Endometrium (tissue), 2 donors: ENCODE results near the gene TTC39B.

Experiments used
- FAIRE-seq: peaks from 2 replicates; lab custom pipeline; 2012; peaks lifted over from hg19 to GRCh38; lab: Jason Lieb, UNC
- donor health status: control.
- donor health status: control.

TTC39B gene

DNA sequence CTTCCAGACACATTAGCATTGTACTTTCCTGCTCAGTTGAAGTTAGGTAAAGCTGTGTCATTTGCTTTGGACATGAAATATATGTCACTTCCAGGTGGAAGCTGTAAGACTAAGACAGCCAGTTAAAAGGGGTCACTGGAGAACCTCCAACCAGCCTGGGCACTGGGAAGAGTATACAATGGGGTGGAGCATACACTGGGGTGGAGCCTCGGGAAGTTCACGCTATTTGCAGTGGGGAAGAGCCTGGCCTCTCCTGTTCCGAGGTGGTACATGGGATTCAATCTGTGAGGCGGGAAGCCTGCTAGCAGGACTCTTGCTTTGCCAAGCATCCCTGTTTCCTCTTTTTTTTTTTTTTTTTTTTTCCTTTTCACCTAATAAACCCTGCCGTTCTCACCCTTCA, 145.3 kb downstream of the TTC39B start:
- FAIRE-seq, result no peak

DNA sequence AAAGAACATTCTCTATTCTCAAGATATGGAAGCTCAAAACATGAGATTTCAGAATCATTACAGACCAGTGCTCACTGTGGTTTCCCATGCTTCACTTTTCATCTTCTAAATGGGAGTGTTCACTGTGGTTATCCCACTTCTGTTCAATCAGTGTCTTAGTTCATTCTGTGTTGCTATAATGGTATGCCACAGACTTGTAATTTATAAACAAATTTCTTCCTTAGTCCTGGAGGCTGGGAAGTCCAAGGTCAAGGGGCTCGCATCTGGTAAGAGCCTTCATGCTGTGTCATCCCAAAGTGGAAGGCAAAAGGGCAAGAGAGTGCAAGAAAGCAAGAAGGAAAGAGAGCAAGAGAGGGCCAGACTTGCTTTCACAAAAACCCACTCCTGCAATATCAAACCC, 146.3 kb downstream of the TTC39B start:
- no peak for FAIRE-seq

DNA sequence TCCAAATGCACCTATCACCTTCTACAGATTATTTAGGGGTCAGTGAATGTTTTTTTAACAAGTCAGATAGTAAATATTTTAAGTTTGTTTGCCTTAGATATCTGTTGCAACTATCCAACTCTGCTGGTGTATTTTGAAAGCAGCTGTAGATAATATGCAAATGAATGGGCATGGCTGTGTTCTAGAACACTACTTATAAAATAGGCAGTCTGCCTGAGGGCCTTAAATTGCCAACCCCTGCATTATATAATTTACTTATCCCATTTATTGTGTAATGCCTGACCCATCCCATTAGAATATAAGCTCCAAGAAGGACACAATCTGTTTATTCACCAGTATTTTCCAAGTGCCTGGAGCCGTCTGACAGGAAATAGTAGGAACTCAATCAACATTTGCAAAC, 149.0 kb downstream of the TTC39B start:
- no peak for FAIRE-seq

DNA sequence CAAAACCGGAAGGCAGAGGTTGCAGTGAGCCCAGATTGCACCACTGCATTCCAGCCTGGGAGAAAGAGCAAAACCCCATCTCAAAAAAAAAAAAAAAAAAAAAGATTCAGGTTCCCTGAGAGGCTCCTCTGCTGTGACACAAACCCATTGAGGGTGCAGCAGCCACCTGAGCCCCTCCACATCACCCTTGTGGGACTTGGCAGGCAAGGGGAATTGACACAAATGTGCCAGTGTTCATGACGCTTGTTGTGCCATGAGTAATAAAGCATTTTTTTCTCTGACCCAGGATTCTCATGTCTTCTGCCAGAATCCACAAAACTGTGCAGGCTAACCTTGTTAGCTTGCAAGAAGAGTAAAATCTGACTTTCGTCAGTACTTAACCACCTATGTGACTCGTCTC, 149.6 kb downstream of the TTC39B start:
- FAIRE-seq, result no peak

DNA sequence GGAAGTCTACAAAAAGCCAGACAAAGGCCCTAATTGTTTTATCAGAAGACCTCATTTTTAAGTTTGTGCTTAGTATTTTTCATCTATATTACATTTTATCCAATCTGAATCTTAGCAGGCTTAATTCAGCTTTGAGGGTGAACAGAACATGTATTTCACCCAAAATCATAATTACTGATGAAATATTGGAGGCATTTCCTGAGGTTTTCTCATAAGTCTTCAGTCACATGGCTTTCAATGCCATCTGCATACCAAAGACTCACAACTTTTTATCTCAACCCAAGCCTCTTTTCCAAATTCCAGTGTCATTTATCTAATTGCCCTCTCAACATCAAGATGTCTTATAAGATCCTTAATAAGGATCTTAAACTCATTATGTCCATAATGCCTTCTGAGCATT, 150.8 kb downstream of the TTC39B start:
- no peak for FAIRE-seq

DNA sequence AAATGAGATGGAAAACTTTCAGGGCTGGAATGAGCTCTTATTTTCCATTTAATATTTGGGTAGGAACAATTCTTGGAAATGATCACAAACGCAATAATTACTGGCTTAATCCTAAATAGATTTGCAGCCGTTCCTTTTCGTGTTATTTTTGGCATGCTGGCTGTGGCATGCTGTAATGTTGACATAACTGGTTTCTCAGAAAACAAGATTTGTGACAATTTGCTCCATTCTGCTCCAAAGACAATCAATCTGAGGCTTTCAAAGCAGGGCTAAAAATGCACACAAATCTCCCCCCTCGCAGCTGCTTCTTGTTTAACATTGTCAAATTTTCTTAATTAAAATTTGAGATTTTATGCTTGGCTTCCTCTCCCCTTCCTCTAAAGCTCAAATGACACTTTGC, 151.2 kb downstream of the TTC39B start:
- FAIRE-seq, result no peak

DNA sequence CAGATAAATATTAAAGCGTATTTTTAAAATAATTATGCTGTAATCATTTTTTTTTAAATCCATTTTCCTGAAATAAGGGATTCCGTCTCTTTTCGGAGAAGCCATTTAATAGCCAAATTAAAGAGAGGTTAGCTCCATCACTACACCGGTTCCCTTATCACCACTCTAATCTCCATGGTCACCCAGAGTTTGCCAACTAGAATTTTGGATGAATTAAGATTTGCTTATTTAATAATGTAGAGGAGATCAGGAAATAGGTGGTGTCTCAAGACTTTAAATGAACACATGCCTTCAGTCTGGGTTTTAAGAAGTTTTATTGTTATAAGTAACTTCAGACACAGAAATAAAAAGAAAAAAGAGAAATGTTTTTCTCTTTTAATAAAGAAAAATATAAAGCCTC, 151.7 kb downstream of the TTC39B start:
- no peak for FAIRE-seq

DNA sequence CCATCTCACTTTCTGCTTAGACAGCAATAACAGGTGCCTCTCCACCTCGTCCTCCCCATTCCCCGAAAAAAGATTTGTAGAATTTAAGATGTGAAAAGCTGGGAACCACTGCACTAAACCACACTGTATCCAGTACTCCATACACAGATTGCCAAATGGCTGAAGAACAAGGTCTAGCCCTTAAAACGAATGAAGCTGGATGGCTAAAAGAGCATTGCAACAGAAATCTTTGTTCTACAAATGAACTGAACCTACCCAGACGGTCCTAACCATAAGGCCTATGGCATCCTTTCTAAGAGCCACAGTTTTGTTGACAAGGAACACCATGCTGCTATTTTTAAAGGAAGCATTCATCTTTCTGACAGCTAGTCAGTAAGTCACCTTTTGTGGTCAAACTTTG, 152.3 kb downstream of the TTC39B start:
- FAIRE-seq, result no peak

DNA sequence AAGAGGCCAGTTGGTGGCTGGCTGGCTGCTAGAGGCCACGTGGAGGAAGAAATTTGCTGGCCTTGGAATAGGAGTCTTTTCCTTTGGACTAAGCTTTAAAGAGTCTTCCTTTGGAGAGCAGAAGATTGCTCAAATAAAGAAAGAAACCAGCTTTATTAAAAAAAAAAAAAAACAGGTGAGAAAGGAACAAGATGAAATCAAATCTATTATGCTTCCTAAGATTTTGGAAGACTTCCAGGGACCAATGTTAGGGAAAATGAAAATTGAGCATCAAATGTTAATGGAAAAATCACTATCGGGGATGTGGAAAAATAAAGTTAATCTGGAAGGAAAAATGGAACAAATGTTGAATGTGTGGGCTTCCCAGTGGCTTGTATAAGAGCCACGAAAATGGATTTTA, 153.1 kb downstream of the TTC39B start:
- no peak for FAIRE-seq

DNA sequence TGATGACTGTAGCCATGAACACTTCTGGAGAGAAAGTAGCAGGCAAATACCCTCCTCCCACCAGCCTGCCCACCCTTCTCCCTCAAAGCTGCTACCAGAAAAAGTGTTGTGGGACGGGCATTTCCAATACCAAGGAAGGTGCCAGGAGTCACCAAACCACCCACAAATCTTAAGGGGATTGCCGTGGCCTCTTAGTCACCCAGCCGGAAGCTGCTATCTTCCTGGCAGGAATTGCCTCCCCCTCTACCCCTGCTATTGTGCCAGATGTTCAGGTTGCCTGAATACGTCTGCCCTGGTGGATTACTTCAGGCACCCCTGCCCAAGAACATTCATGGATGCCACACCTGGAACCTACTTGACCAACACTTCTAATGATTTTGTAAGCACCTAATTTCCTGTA, 156.1 kb downstream of the TTC39B start:
- no peak for FAIRE-seq

DNA sequence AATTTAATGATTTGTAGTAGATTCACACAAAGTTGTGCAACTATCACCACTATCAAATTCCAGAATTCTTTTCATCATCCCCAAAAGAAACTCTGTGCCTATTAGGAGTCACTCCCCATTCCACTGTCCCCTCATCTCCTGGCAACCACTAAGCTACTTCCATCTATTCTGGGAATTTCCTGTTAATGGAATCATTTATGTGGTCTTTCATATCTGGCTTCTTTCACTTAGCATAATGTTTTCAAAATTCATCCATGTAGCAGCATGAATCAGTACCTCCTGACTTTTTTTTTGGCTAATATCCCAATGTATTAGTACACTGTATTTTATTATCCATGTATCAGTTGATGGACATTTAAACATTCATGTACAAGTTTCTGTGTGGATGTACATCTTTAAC, 157.6 kb downstream of the TTC39B start:
- no peak for FAIRE-seq

DNA sequence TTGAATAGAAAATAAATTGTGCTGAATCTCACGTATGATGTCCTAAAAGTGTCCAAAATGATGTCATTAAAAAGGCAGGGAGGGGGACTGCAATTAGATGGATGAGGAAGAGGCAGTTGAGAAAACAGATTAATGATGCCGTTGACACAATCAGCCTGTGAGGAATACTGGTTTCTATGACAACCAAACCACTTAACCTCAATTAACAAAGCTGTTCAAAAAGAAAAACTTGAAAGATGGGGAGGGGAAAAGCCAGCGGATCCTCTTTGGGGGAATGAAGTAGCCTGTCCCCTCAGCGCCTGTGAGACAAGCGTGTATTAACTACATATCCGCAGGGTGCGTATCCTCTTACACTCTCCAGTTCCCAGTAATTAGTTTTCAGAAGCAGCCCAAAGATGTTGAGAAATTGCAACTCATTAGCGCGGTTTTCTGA, 160.7 kb downstream of the TTC39B start:
- no peak for FAIRE-seq

DNA sequence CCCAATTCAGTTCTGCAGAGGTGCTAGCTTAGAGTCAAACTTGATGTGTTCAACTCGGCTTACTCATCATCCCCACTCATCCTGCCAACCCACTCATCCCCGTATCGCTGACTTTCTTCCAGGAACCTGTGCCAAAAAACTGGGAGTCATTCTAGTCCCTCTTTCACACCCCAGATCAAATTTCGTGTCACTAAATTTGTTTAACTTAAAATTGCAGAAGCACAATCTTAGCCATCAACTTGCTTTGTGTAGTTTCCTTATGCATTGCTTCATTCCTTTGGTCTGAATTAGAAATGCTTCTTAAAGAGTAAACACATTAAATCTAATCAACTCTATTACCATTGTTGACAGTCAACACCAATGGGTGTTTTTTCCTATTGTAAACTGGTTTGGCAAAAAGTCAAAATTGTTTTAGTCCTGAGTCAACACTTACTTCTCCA, 162.4 kb downstream of the TTC39B start:
- no peak for FAIRE-seq

DNA sequence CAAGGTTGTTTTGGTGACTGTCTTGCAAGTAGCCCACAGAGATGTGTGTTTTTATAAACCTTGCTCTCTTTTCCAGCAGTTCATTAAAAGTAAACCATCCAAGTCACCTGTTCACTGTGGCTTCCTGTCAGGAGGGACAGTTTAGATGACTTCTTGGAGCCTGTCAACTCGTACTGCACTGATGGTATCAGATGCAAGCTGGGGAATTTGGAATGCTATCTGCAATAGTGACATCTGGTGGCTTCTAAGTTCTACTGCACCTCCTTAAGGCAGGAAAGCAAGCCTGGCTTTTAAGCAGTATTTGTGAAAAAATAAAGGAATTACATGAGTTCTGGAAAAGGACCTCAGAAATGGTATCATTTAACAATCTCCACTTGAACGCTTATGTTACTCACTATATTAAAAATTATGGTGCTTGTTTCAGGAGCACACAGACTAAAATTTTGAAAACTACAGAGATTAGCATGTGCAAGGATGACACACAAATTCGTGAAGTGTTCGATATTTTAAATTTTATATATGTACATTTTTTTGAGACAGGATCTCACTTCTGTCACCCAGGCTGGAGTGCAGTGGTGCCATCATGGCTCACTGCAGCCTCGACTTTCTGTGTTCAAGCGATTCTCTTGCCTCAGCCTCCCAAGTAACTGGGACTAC, 164.0 kb downstream of the TTC39B start:
- peak; percentile 67 for FAIRE-seq

DNA sequence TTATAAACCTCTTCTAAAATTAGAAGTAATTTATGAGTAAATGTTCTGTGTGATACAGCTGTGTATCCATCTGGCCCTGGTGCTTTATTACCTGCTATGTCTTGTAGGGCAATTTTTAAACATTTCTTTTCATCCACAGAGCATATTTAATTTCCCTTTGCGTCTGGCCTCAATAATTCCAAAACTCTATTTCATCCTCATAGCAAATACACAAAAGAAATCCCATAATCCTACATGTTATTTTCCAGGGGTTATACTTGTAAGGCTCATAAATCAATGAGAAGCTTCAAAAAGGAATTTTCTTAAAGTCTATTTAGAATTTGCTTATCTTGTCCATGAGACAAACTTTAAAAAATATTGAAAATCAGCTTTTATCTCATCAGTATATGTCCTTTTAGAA, 167.0 kb downstream of the TTC39B start:
- FAIRE-seq, result peak; percentile 4

DNA sequence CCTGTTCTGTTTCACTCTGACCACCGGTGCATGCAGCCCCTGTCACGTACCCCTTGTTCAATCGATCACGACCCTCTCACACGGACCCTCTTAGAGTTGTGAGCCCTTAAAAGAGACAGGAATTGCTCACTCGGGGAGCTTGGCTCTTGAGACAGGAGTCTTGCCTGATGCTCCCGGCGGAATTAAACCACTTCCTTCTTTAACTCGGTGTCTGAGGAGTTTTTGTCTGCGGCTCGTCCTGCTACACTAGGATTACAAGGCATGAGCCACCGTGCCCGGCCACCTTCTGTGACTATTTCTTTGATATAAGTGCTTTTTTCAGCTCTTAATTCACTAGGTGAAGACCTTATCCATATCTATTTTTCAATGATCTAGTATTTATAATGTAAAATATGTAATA, 167.5 kb downstream of the TTC39B start:
- FAIRE-seq, result no peak

DNA sequence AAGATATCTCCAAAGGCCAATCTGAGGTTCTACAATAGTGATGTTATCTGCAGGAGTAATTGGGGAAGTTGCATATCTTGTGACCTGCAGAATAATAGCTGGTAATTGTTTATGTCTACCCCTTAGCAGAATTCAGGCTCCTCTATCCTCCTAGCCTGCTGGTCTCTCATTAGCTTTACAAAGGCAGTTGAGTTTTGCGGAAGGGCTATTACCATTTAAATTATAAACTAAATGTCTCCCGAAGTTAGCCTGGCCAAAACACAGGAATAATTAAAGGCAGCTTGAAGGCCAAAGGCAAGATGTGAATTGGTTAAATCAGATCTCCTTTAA, 168.7 kb downstream of the TTC39B start:
- no peak for FAIRE-seq

DNA sequence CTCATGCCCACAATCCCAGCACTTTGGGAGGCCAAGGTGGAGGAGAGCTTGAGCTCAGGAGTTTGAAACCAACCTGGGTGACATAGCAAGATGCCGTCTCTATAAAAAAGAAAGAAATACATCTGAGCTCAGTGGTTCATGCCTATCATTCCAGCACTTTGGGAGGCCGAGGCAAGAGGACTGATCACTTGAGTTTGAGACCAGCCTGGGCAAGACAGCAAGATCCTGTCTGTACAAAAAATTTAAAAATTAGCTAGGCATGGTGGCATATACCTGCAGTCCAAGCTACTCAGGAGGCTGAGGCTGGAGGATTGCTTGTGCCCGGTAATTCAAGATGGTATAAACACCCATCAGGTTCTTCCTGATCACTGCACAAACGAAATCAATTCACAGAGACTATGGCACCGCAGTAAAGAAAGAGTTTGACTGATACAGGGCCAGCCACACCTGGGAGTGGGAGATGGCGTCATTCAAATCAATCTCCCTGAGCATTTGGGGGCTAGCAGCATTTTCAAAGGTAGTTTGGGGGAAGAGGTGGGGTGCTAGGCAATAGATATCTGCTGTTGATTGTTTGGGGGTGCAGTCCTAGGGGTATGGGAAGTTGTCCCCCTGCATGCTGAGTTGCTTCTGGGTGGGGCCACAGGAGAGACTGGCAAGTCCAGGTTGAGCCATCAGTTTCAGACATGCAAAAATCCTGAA, 169.2 kb downstream of the TTC39B start:
- FAIRE-seq, result no peak

DNA sequence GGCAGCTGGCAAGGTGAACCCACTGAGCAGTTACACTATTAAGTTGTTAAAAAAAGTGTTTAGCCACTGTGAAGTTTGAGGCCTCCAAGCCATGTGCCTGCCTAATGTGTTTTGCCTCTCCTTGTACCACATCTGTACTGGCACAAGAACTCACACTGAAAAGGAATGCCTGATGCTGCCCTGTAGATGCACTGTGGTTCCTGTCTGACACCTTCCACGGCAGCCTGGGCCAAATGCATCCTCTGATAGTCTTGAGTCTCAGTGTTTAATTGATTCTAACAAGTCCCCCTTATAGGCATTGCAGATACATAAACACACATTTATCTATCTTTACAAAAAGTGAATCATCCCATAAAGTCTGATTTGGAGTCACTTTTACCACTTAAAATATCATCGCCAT, 169.9 kb downstream of the TTC39B start:
- no peak for FAIRE-seq

DNA sequence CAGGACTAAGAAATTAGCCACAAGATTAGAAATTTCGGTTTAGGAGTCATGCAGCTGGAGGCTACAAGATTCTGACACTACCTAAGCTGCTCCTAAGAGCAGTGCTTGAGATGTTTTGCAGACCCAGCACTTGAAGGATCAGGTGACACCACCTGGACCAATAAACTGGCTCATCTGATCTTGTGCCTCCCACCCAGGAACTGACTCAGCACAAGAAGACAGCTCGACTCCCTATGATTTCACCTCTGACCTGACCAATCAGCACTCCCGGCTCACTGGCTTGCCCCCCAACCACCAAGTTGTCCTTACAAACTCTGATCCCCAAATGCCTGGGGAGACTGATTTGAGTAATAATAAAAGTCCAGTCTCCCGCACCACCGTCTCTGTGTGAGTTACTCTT, 170.4 kb downstream of the TTC39B start:
- no peak for FAIRE-seq

DNA sequence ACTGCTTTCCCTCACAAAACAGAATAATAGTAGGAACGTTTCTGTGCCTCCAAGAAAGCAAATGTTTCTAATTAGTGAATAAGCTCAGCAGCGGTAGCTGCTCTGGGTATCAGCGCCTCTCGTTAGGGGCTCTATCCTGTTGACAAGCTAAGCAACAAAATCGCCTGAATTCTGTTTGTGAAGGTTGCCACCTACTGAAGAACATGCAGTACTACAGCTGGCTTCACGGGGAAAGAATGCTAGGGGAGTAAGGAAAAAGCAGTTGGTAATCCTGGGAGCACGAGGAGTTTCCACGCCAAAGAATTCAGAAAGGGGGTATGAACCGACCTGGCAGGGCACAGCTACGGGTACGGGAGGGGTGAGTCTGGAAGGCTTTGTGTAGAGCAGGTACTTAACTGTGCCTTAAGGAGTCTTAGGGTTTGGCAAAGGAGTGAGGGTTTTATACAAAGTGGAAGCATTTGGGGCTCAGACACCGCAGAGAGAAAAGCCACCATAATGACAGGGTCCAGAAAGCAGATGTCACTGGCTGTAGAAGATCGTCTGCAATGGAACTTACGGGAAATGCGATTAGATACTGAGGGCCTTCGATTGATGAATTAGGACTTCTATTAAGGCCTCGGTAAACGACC, 171.7 kb downstream of the TTC39B start:
- peak; percentile 91 for FAIRE-seq

DNA sequence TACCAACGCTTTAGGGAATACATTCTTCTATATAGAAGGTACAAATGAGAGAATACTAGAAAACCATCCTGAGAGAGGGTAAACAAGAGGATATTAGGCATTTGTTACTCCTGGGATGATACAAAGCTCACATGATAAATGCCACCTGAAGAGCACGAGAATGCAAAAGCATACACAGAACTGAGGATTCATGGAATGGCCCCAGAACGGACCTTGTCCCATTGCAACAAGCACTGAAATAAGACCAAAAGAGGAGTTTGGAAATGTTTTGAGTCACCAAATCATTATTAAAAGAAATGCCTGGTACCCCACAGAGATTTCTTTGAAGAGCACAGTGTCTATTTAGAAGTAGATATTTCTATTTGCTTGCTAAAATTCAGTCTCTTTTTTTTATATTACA, 173.5 kb downstream of the TTC39B start:
- no peak for FAIRE-seq

DNA sequence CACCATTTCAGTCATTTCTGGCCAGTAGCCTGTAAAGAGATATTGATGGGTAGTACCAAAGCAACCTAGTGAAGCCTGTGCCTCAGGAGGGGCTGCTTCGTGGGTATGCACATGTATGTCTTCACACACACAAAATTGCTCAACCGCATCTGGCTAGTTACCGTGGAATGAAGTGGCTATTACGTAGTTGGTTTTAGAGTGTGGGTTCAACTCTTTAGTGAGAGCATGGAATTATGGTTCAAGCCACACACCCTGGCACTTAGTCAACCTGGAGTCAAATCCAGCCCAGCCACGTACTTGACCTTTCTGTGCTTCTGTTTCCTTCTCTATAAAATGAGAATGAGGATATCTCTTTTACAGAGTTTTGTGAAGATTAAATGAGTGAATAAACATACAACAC, 174.9 kb downstream of the TTC39B start:
- FAIRE-seq, result no peak

DNA sequence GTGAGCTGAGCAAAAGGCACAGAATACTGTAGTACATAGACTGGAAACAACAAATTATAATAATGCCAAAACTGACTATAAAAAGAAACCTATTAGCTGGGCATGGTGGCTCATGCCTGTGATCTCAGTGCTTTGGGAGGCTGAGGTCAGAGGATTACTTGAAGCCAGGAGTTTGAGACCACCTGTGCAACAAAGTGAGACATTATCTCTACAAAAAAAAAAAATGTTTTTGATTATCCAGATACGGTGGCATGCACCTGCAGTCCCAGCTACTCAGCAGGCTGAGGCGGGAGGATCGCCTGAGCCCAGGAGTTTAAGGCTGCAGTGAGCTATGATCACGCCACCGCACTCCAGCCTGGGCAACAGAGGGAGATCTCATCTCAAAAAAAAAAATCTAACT, 175.9 kb downstream of the TTC39B start:
- FAIRE-seq, result no peak
